Mammary epithelial cell (primary cell): ENCODE data around the gene SH2D6.

Experiments used
- CTCF ChIP-seq, 2 donors: IDR thresholded peaks in 1 of 2; conservative IDR thresholded peaks in 1 of 2; 2 replicates each; pipeline ENCODE4 v1.5.1; 2011 to 2012; ENCODE audit warnings: inconsistent platforms in 2 of 2, low read length in 2 of 2, mild to moderate bottlenecking in 2 of 2, control low read depth in 1 of 2, low read depth in 1 of 2; ENCODE audit not compliant: insufficient read depth in 1 of 2; ENCODE audit errors: extremely low read depth in 1 of 2
- EZH2 ChIP-seq: IDR thresholded peaks from 2 replicates; pipeline ENCODE4 v1.6.1; 2012; ENCODE audit warnings: low read length, inconsistent platforms, borderline replicate concordance

- TF ChIP-seq CTCF (conservative IDR thresholded peaks at IDR 0.05 in 1 of 2, IDR thresholded peaks at IDR 0.05 in 1 of 2; ENCODE audit: extremely low read depth in 1 of 2, insufficient read depth in 1 of 2, low read depth in 1 of 2, low read length in 2 of 2): no peak
- no peak for TF ChIP-seq EZH2
Measured at GRCh38 chr2:85434696-85435095, 16.2 kb downstream of the SH2D6 start.
